Measurements from ENCODE around the gene XRCC5. TPM values are rescaled to one million over a fixed set of nuclear protein-coding genes. Genes with fewer than 3 reads are reported as not detected.
A peak's percentile ranks its signal among the peaks of the same experiment; 100 is the strongest.

The XRCC5 gene
- total RNA-seq, 4 donors from 2014 or later = 87.3 to 202 (median 170) TPM

GRCh38 chr2:216114382-216114713 lies 5.2 kb downstream of the XRCC5 start:
- 35 to 40% methylated on average over 4 of the region's 4 CpGs for WGBS, 2 donors
- Histone ChIP-seq H3K9me3 (no peaks in the 10 kb centered on the region), H3K4me3 (peak overlapping the region in 1 of 4 donors; percentile 68), H3K4me1 (peaks cover 15 to 78% (median 23%) of the 10 kb centered on the region in 3 donors), H3K36me3 (peaks cover 0 to 79% (median 2%) of the 10 kb centered on the region in 3 donors), H3K27me3 (no peaks in the 10 kb centered on the region), H3K27ac (peak overlapping the region; percentile 30 to 89 (median 62))
- TF ChIP-seq CTCF (IDR thresholded peaks at IDR 0.05) (no peak), POLR2A (IDR thresholded peaks at IDR 0.05) (no peak)
- intact Hi-C loops (cut with DNase I) = no loop called here
- DNase-seq = no peak

- peaks cover 14 to 82% (median 23%) of the 10 kb centered on the region in 3 donors for H3K4me1 ChIP-seq
- H3K27me3 ChIP-seq = no peaks in the 10 kb centered on the region
- 5% methylated on average over 27 to 29 of the region's 29 CpGs for WGBS, 2 donors
- H3K9me3 ChIP-seq = no peaks in the 10 kb centered on the region
- peak overlapping the region; percentile 69 to 92 (median 80) for H3K27ac ChIP-seq
- H3K4me3 ChIP-seq = peak overlapping the region; percentile 35 to 68 (median 58)
- intact Hi-C loops (cut with DNase I) = no loop called here
- TF ChIP-seq CTCF (IDR thresholded peaks at IDR 0.05) = peak; percentile 84 to 100 (median 92)
- peak in 2 of 4 donors; percentile 18 to 77 for TF ChIP-seq POLR2A (IDR thresholded peaks at IDR 0.05)
- peaks cover 0 to 85% (median 4%) of the 10 kb centered on the region in 3 donors for H3K36me3 ChIP-seq
- peak; percentile 92 for DNase-seq
Observed at GRCh38 chr2:216114714-216115531, 5.8 kb downstream of the XRCC5 start.

GRCh38 chr2:216116418-216116817 lies 7.3 kb downstream of the XRCC5 start:
- TF ChIP-seq CTCF (IDR thresholded peaks at IDR 0.05) = no peak
- no peak for TF ChIP-seq POLR2A (IDR thresholded peaks at IDR 0.05)
- intact Hi-C loops (cut with DNase I) = no loop called here
- Histone ChIP-seq H3K27me3 (no peaks in the 10 kb centered on the region), H3K4me3 (no peak overlapping the region), H3K9me3 (no peaks in the 10 kb centered on the region), H3K36me3 (peaks cover 4 to 90% (median 17%) of the 10 kb centered on the region in 3 donors), H3K4me1 (peaks cover 1 to 70% (median 11%) of the 10 kb centered on the region in 3 donors), H3K27ac (no peak overlapping the region)
- WGBS, 2 donors = 93 to 100% methylated on average over 1 of the region's 1 CpG
- DNase-seq = no peak

- peaks cover 9 to 90% (median 21%) of the 10 kb centered on the region in 3 donors for H3K36me3 ChIP-seq
Observed at GRCh38 chr2:216117561-216118340, 8.6 kb downstream of the XRCC5 start.

More at GRCh38 chr2:216117561-216118340, 8.6 kb downstream of the XRCC5 start:
- no peak for TF ChIP-seq CTCF (IDR thresholded peaks at IDR 0.05)
- 74 to 76% methylated on average over 4 of the region's 4 CpGs for WGBS, 2 donors
- H3K9me3 ChIP-seq = no peaks in the 10 kb centered on the region
- no peak for DNase-seq
- peaks cover 0 to 56% (median 6%) of the 10 kb centered on the region in 3 donors for H3K4me1 ChIP-seq
- no peak overlapping the region for H3K4me3 ChIP-seq
- peak overlapping the region in 1 of 4 donors; percentile 15 for H3K27ac ChIP-seq
- intact Hi-C loops (cut with DNase I) = no loop called here
- no peaks in the 10 kb centered on the region for H3K27me3 ChIP-seq
